GM19463 (cell line): ENCODE measurements around the gene RXRA.

Experiments
- ATAC-seq: cut with Tn5 transposase; IDR thresholded peaks from one replicate; pipeline ENCODE4 v1.9.1; 2021; ENCODE audit warnings: mild to moderate bottlenecking, moderate library complexity; ENCODE audit not compliant: unreplicated experiment

Gene RXRA

DNA sequence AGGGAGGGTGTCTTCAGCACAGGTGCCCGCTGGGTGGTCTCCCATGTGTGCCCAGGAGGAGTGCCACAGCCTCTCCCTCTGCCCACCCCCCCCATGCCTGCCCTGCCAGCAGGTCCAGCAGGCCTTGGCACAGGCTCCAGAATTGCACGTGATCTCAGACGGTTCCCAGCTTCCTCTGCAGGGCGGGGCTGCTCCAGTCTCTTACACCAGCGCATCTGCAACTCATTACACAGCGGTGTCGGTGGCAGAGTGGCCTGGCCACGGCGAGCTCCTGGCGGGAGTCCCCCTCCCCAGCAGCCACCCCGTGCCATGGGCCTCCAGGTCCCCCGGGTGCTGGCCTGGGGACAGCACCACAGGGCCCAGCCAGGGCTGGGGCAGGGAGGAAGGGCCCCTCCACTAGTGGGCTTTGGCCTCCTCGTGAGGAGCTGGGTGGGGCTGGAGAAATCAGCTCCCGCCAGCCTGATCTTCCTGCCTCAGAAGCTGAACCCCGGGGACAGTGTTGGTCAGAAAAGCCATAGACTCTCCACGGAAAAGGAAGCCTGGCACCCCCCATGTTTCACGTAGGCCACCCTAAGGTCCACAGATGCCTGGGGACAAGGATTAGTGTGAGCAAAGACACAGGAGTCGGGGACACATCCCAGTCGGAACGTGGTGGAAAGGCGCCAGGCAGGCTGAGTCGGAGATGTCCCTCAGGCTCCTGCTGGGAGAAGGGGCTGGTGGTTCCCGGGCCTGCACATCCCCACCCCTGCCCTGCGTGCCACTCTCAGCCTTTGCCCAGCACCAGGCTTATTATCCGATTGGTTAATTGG lies 40.2 kb downstream of the RXRA start:
- ATAC-seq = no peak

DNA sequence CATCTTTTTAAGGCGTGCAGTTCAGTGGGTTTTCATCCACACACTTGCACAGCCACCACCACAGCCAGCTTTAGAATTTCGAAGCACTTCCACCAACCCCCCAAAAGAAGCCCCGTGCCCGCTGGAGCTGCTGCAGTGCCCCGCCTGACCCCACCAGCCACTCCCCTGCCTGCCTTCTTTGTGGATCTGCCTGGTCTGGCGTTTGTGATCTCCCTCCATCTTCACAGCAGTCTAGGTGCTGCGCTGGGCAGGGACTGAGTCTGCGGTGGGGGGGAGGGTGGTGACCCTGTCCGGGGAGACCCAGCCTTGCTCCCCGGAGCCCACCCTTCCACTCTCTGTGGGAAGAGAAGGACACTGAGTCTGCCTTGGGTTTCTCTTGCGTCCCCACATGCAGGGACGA lies 40.8 kb downstream of the RXRA start:
- no peak for ATAC-seq

DNA sequence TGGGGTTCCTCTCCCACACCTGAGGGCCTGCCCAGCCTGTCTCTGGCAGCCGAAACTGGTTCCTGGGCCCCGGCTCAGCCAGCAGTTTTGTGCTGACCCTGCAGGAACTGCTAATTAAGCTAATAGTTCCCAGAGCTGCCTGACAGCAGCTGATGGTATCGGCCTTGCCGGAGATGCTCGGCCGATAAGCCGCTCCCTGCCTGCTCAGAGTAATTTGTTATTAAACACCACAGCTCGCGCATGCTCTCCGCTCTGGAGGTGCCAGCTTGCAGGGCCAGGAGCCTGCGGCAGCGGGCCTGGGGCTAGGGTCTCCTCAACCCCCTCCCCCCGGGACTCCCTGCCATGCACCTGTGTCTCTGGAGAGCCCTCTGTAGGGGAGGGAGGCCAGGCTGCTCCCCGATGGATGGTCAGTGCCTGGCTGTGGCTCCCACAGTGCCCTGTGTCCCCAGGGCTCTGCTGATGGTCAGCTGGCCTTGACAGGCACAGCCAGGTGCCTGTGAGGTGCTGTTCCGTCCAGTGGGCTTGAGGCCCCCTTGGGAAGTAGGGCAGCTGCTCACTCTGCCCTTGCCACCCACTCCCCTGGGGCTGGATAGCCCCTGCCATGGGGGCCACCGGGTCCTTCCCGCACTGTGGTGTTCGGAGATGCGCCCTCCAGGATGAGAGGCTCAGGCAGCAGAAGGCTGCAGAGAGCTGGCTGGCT lies 41.7 kb downstream of the RXRA start:
- ATAC-seq = no peak

DNA sequence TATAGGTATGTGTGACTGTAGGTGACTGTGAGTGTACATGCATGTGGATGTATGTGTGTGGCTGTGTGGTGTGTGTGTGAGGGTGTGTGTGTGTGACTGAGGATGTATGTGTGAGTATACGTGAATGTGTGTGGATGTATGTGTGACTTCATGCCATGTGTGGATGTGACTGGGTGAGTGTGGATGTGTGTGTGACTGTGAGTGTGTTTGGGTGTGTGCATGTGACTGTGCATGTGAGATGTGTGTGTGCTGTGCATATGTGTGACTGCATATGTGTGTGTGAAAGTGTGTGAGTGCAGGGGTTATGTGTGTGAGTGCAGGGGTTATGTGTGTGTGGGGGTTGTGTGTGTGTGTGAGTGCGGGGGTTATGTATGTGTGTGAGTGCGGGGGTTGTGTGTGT lies 42.3 kb downstream of the RXRA start:
- ATAC-seq = no peak

DNA sequence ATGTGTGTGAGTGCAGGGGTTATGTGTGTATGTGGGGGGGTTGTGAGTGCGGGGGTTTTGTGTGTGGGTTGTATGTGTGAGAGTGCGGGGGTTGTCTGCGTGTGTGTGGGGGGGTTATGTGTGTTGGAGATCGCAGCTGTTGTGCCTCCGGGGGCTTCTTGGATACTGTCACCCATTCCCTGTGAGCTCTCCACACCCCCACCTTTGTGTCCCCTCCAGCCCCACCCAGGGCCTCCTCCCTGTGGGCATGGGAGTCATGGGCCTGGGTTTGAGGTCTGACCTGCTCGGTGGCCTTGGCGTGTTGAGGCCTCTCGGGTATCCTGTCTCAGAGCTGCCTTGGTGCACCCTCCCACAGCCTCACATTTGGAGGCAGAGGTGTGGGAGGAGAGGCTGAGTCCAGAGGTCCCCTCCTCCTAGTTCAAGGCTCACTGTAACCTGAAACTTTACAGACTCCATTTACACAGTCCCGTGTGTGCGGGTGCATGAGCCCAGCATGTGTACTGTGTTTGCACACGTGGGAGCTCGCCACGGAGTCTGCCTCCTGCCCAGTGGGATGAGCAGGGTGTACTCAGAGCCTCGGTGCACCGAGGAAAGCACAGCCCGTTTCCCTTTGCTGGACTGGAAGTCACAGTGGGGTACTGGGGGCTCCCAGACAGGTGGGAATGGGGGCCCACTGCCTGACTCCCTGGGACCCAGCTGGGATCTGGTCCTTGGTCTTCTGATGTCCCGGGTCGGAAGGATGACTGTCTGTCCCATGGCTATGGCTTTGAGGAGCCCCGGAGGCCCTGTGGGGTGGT lies 43.4 kb downstream of the RXRA start:
- ATAC-seq = no peak

DNA sequence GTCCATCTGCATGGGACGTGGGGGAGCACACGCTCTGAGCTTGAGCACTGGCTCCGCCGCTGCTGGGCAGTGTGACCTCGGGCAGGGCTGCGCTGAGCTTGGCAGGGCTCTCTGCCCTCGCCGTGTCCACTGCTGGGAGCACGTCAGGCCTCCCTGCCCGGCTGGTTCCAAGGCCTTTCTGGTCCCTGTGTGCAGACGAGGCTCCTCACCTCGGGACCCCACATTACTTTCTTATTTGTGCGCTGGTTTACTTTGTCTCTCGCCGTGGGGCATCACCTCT lies 43.9 kb downstream of the RXRA start:
- ATAC-seq = no peak

DNA sequence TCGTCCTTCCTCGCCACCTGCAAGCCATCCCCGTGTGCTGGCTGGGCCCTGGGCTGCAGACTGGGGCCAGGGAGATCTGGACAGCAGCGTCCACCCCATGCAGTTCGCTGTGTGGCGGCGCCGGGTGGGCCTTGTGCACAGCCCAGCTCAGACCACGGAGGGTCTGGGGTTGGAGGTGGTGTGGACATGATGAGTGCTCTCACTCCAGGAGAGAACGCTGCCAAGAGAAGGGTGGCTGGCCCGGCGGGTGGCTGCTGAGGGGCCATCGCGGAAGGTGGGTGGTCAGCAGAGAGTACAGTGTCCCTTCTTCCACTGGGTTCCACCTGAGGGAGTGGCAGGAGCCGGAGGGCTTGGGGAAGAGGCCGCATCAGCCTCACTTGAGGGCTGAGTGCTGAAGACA lies 44.4 kb downstream of the RXRA start:
- ATAC-seq = no peak

DNA sequence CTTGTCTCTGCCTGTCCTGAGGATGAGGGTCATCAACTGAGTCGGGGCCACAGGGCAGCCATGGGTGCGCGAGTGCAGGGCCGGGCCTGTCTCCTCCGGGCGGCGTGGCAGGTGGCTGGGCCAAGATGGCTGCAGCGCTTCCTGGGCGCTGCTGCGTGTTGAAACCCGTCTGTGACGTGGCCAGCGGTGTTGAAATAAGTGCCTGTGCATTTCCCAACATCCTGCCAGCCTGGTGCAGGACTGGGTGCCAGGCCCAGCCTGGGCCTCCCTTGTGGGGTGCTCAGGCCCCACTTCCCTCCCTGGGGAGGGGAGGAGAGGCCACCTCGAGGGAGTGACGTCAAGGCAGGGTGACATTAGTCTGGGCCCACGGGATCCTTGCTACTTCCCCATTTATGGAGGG lies 45.5 kb downstream of the RXRA start:
- no peak for ATAC-seq

DNA sequence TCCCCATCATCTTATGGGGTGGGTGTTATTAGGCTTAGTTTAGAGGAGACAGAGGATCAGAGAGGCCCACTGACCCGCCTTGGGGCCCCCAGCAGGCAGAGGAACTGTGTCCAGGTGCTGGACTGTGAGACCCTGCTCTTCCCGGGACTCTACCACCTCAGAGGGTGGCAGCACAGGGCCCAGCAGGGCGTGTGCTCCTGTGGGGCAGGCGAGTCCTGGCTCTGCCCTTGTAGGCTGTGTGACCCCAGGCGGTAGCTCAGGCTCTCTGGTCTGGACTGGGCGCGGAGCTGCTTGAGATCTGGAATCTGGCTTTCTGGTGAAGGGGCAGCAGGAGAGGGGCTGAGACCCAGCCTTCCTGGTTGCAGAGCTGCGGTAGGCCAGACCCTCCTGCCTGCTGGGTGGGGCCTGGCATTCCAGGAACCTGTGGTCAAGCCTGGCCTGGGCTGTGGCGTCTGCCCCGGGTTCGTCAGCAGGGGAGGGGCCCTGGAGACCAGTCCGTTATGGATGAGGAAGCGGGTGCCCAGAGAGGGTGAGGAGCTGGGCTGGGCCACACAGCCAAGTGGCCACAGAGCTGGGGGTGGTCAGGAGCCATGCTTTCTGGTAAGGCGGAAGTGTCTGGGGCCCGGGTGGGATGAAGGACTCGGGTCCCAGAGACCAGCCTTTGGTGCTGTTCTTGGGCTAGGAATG lies 46.5 kb downstream of the RXRA start:
- ATAC-seq = no peak

DNA sequence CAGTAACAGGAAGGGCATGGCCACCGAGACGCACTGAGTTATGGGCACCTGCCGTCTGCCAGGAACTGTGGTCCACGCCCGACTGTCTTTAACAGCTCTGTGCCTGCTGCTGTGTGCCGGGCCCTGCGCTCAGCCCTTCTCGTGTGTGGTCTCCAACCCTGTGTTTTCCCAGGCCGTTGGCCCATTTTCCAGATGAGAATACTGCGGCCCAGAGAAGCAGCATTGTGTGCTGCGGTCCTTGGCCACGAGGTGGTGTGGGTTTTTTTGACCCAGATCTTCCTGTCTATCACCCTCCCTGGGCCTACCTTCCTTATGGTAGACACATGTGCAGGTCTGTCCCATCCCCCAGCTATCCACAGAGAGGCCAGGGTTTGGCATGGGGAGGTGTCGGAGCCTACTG lies 47.0 kb downstream of the RXRA start:
- no peak for ATAC-seq

DNA sequence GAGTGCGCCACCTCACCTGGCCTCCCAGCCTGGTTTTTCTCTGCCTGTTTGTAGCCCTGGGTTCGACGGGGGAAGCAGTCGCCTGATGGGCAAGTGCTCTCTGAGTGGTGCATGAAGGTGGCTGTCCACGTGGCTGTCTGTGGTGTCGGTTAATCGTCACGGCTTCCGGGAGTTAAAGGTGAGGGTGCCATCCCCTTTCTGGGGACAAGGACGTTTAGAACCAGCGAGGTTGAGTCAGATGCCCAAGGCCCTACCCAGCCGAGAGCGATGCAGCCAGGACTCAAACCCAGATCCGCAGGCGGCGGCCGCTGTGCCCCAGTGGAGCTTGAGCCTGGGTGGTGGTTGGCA lies 47.7 kb downstream of the RXRA start:
- ATAC-seq = no peak

DNA sequence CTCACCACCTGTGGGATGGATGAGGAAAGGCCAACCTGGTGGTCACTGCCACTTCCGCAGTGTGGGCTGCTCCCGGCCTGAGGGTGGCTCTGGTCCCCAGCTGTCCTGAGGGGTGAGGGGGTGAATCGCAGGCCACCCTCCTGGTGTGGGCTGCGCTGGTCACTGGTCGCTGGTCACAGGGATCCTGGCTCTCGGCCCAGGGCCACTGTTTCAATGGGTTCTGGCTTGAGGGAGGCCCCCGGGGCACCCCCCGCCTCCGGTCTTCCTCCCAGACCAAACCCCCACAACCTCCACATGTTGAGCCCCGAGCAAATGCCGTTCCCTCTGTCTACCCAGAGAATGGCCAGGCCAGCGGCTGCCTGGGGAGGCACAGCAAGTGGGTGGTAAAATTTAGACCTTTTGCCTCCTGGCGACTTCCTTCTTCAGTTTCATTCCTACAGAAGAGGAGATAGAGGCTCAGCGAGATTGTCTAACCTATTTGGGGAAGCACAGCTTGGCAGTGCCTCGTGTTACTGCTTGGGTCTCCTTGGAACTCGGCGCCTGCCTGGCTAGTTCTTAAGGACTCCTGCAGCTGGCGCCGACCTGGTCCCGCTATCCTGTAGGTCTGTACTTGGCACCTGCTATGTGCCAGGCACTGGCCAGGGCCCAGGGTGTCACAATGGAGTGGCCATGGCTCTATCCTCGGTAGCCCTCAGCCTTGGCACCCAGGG lies 48.2 kb downstream of the RXRA start:
- no peak for ATAC-seq

DNA sequence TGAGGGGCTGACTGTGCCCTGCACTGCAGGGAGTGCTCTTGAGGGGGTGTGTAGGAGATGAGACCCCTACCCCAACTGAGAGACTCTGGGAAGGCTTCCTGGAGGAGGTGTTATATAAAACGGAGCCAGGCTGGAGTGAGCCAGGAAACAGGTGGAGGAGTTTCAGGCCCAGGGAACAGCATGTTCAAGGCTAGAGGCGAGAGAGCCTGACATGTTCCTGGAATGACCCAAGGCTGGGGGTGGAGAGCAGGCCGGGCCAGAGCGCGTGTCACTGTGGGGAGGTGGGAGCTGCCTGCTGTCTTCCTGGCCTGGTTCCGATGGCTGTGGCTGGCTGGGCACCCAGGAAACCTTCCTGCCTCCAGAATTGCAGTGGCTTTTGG lies 48.7 kb downstream of the RXRA start:
- ATAC-seq = no peak

DNA sequence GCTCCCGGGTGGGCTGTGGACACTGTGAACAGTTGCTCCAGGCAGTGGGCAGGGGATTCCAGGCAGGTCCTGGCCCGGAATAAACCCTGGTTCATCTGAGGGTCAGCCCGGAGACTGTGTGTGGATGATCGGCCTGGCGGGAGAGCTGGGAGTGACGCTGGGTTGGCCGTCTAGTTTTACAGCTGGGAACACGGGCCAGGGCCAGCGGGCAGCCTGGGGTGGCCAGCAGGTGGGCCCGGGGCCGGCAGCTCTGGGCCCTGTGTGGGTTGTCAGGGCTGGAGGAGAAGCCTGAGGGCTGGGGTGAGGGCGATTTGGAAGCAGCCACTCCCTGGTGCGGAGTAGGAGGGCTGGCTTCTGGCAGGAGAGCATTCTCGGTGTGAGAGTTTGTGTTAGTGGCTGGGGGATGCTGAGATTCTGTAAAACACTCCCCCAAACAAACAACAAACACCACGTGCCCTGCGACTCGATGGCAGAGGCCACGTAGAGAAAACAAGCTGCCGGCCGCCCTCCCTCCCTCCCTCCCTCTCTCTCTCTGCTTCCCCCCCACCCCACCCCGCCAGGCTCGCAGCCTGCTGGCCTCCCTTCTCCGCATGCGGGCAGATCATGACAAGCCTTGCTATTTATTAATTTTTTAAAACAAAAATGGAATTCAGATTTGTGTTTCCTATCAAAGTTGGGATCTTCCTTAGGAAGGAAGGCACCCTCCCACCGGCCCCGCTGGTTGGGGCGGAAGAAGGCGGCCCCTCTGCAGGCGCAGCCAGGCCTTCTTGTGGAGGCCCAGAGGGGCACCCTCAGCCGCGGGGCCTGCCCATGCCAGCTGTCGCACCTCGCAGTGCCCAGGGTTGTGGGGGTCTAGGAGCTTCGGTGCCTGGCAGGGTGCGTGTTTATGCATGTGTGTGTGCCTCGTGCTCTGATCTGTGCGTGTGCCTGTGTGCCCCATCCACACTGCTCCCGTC lies 49.5 kb downstream of the RXRA start:
- no peak for ATAC-seq

DNA sequence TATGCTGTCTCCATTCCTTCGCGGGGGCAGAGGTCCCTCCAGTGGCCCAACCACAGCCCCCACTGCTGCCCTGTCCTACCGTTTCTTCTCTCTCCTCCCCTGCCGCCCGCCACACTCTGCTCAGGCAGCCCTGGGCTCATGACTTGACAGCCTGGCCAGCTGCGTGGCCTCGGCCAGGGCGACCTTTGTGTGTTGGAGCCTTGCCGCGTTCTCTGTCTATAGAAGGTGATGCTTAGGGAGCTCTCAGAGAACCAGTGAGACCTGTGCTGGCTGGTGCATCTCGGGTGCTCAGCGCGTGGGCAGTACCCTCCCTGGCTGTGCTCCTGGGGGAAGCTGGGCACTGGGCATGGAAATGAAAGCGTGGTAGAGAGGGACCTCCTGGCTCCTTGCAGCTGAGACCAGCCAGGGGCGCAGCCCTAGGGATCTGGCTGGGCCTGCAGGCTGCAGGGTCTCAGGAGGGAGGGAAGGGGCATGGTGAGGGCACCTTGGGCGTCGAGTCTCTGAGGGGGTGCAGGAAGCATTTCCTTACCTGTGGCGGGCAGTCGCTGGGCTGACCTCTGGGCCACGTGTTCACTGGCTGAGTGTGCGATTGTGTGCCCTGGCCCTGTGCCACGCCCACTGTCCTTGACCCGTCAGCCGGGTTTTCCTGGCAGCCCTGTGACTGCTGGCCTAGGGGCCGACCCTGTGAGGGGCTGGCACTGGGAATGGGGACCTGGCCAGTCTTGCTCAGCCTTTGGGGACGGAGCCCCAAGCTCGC lies 50.3 kb downstream of the RXRA start:
- no peak for ATAC-seq

DNA sequence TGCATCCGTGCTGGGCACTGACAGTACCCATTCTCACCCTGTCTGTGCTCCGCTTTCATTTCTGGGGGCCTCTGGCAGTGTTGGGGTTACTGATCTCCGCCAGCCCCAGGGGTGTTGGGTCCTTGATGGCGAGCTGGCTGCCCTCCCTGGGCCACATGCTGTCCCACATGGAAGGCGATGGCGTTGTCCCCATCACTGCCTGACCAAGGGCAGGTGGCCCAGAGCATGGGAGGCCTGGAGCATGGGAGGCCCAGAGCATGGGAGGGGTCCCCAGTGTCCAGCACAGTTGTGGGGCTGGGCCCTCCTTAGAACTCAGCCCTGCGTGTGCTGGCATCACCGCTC lies 50.9 kb downstream of the RXRA start:
- no peak for ATAC-seq

DNA sequence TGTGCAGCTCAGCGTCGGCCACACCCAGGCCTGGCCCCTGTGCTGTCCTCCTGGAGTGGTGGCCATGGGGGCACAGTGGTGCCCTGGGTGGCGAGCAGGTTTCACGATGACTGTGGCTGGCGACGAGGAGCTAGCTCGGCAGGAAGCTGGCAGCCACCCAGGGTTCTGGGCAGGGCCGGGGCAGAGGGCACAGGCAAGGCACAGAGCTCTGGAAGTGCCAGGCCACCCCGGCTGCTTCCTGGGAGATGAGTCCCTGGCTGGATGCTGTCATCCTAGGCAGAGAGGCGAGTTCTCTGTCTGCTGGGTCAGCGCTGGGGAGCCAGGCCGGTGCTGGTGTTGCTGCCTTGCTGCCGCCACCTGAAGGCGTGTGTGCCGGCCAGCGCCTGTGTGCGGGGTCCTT lies 51.7 kb downstream of the RXRA start:
- ATAC-seq = no peak

DNA sequence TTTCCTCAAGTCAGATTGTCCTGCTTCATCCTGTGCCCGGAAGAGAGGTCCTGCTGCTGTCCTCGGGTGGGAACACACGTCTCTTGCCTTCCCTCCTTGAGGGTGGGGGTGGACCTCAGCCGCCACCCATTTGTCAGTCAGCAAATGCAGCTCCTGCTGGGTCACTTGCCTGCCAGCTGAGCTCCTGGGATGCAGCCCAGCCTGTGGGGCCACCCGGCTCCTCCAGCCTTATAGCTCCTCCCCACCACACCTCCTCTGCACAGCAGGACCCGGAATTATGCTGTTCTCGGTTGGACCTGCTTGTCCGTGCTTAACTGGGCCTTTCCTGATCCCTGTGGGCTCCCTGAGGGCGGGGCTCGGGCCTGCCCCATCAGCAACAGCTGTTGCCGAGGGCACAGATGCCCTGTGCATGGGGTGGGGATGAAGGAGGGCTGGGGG lies 52.7 kb downstream of the RXRA start:
- no peak for ATAC-seq

DNA sequence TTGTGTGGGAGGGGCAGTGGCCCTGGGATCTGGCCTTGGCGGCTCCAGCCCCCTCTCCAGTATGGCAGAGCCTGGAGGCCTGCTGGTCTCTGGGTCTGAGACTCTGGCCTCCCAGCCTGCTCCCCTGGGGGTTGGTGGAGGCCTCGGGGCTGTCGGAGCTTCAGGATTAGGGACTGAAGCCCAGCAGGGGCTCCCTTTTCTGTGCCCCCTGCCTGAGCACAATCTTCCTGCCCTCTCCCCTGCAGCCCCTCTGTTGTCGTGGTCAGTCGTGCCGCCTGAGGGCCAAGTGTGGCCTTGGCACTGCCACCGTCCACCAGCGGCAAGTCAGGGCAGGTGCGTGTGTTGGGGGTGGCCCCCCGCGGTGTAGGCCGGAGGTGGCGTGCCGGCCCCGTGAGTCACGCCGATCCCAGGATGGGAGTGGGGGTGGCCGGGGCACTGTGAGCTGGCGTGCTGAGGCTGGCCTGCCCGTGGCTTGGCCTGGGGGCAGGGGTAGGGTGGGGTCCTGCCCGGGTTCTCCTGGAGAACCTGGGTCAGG lies 53.6 kb downstream of the RXRA start:
- no peak for ATAC-seq
